MM.1S (cell line): ENCODE measurements around the gene LRRC27.

Experiments
- CTCF ChIP-seq: fragments of 300-600 bp; sonication (generic); IDR thresholded peaks from 2 replicates; pipeline ENCODE4 v1.5.1; 2016; ENCODE audit warnings: antibody characterized with exemption, low read length, mixed read lengths
- EZH2 ChIP-seq: fragments of 300-600 bp; sonication (generic); optimal IDR thresholded peaks from 2 replicates; pipeline ENCODE3; 2017; ENCODE audit warnings: low read depth, mild to moderate bottlenecking, antibody characterized with exemption, low read length, mixed read lengths
- EZH2phosphoT487 ChIP-seq: fragments of 300-600 bp; sonication (generic); IDR thresholded peaks from 2 replicates; pipeline ENCODE4 v1.6.1; 2018; ENCODE audit warnings: antibody characterized with exemption, low read length

- TF ChIP-seq CTCF (no peak), EZH2phosphoT487 (no peak), EZH2 (no peak)
Measured at GRCh38 chr10:132330486-132330833, 1.5 kb upstream of the LRRC27 start.
